ENCODE results near the gene CDH4. TPM values are rescaled to one million over a fixed set of nuclear protein-coding genes. Genes with fewer than 3 reads are reported as not detected.
A peak's percentile ranks its signal among the peaks of the same experiment; 100 is the strongest.

Gene CDH4
- total RNA-seq, 1 experiment from 2014 or later = 25.0 TPM

DNA sequence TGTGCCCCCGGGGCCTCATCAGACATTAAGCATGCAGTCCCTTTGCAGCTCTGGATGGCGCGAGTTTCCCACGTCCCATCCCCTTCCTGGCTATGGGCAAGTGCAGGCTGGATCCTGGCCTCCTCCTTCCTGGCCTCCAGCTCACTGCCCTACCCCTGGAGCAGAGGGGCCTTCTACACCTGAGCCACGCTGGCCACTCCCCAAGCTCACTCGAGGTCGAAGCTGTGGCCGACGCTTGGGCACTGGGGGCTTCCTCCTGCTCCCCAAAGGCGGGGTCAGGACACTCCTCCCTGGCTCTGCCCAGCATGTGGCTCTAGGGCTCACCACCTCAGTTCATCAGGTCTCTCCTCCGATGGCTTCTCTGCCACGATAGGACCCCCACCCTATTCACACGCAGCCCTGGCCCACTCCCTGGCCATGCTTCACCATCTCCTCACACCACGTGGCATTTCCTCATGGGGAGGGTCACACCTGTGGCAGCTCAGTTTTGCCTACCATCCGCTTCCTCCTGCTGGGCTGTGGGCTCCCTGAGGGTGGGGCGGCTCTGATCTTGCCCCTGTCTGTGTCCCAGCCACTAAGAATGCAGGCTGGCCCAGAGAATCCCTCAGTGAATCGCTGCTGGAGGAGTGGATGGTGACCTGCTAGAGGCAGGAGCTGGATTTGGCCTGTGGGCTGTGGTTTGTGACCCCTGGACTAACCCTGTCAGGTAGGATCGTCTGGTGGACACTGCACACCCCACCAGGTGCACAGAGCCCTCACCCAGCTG, 532.9 kb downstream of the CDH4 start:
- CTCF ChIA-PET = no interaction called here
- no peak overlapping the region for H3K27ac Mint-ChIP-seq (ENCODE audit: low read depth, unreplicated experiment)
- no peak overlapping the region for H3K4me3 Mint-ChIP-seq (ENCODE audit: unreplicated experiment)
- no peak for DNase-seq (ENCODE audit: unreplicated experiment)
- no TSS peak for BruUV-seq (replicated peaks)
- H3K36me3 Mint-ChIP-seq (ENCODE audit: insufficient read depth, unreplicated experiment) = no peaks in the 10 kb centered on the region
- POLR2A ChIA-PET = no interaction called here
- peaks cover 17% of the 10 kb centered on the region for H3K4me1 Mint-ChIP-seq (ENCODE audit: insufficient read depth, unreplicated experiment)
- H3K9me3 Mint-ChIP-seq (ENCODE audit: unreplicated experiment) = peaks cover 2% of the 10 kb centered on the region
- H3K27me3 Mint-ChIP-seq (ENCODE audit: insufficient read depth, unreplicated experiment) = no peaks in the 10 kb centered on the region
- no peak for TF ChIP-seq CTCF (IDR thresholded peaks at IDR 0.05; ENCODE audit: unreplicated experiment)
- intact Hi-C loops (cut with micrococcal nuclease) = no loop called here

- no peak for DNase-seq (ENCODE audit: unreplicated experiment)
- Mint-ChIP-seq H3K9me3 (ENCODE audit: unreplicated experiment) (peaks cover 7% of the 10 kb centered on the region), H3K4me1 (ENCODE audit: insufficient read depth, unreplicated experiment) (peaks cover 22% of the 10 kb centered on the region), H3K4me3 (ENCODE audit: unreplicated experiment) (no peak overlapping the region), H3K36me3 (ENCODE audit: insufficient read depth, unreplicated experiment) (no peaks in the 10 kb centered on the region), H3K27me3 (ENCODE audit: insufficient read depth, unreplicated experiment) (no peaks in the 10 kb centered on the region), H3K27ac (ENCODE audit: low read depth, unreplicated experiment) (no peak overlapping the region)
- BruUV-seq (replicated peaks) = no TSS peak
- POLR2A ChIA-PET = no interaction called here
- CTCF ChIA-PET = no interaction called here
- intact Hi-C loops (cut with micrococcal nuclease) = no loop called here
- no peak for TF ChIP-seq CTCF (IDR thresholded peaks at IDR 0.05; ENCODE audit: unreplicated experiment)
These were observed 533.4 kb downstream of the CDH4 start for GRCh38 chr20:61785567-61785816.

DNA sequence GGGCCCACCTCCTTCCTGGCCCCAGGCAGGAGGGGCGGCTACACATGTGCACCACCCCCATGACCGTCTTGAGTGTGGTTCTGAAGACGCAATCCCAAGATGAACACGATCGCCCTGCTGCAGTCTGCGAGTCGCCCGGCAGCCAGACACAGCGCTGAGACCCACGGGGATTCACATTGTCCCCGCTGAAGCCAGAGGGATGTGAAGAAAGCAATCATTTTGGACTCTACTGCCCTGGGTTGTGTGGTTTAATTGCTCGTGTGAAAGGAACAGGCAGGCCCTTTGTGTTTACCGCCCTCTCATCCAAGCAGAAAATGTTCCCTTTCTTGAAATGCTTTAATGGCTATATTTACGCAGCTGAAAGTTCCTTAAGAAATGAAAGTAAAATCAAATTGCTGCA, 534.2 kb downstream of the CDH4 start:
- ChIA-PET POLR2A (no interaction called here), CTCF (interaction anchor here (0.9 kb wide), 1 partner anchor 110 kb away, joined by 3 read pairs; no protein-coding TSS in a partner anchor)
- H3K4me3 Mint-ChIP-seq (ENCODE audit: unreplicated experiment) = no peak overlapping the region
- DNase-seq (ENCODE audit: unreplicated experiment) = no peak
- intact Hi-C loops (cut with micrococcal nuclease) = no loop called here
- TF ChIP-seq CTCF (IDR thresholded peaks at IDR 0.05; ENCODE audit: unreplicated experiment) = no peak
- peaks cover 14% of the 10 kb centered on the region for H3K9me3 Mint-ChIP-seq (ENCODE audit: unreplicated experiment)
- BruUV-seq (replicated peaks) = no TSS peak
- no peak overlapping the region for H3K27ac Mint-ChIP-seq (ENCODE audit: low read depth, unreplicated experiment)
- H3K4me1 Mint-ChIP-seq (ENCODE audit: insufficient read depth, unreplicated experiment) = peaks cover 27% of the 10 kb centered on the region
- H3K27me3 Mint-ChIP-seq (ENCODE audit: insufficient read depth, unreplicated experiment) = no peaks in the 10 kb centered on the region
- H3K36me3 Mint-ChIP-seq (ENCODE audit: insufficient read depth, unreplicated experiment) = no peaks in the 10 kb centered on the region

GRCh38 chr20:61788343-61788742, 536.3 kb downstream of the CDH4 start:
- H3K27ac Mint-ChIP-seq (ENCODE audit: low read depth, unreplicated experiment) = peak overlapping the region; percentile 23
- POLR2A ChIA-PET = interaction anchor here (0.6 to 1.8 kb wide), 2 partner anchors 19 to 1815 kb away, joined by 3 to 4 read pairs; no protein-coding TSS in a partner anchor
- no peak for TF ChIP-seq CTCF (IDR thresholded peaks at IDR 0.05; ENCODE audit: unreplicated experiment)
- peaks cover 14% of the 10 kb centered on the region for H3K9me3 Mint-ChIP-seq (ENCODE audit: unreplicated experiment)
- peaks cover 27% of the 10 kb centered on the region for H3K4me1 Mint-ChIP-seq (ENCODE audit: insufficient read depth, unreplicated experiment)
- CTCF ChIA-PET = no interaction called here
- BruUV-seq (replicated peaks) = no TSS peak
- H3K27me3 Mint-ChIP-seq (ENCODE audit: insufficient read depth, unreplicated experiment) = no peaks in the 10 kb centered on the region
- H3K36me3 Mint-ChIP-seq (ENCODE audit: insufficient read depth, unreplicated experiment) = no peaks in the 10 kb centered on the region
- DNase-seq (ENCODE audit: unreplicated experiment) = no peak
- H3K4me3 Mint-ChIP-seq (ENCODE audit: unreplicated experiment) = no peak overlapping the region
- intact Hi-C loops (cut with micrococcal nuclease) = no loop called here

All from MCF 10A (cell line).